GM21576 (cell line): ENCODE results near the gene G2E3.

ENCODE experiments used
- ATAC-seq: cut with Tn5 transposase; IDR thresholded peaks from one replicate; pipeline ENCODE4 v1.9.1; 2021; ENCODE audit warnings: mild to moderate bottlenecking, moderate library complexity; ENCODE audit not compliant: unreplicated experiment

The G2E3 gene

GRCh38 chr14:30648471-30648870 lies 89.5 kb downstream of the G2E3 start:
- peak; percentile 55 for ATAC-seq

- no peak for ATAC-seq
Measured at GRCh38 chr14:30651937-30652336, 93.0 kb downstream of the G2E3 start.

GRCh38 chr14:30655124-30655523 lies 96.2 kb downstream of the G2E3 start:
- ATAC-seq: no peak

GRCh38 chr14:30655658-30656057 lies 96.7 kb downstream of the G2E3 start:
- no peak for ATAC-seq

DNA sequence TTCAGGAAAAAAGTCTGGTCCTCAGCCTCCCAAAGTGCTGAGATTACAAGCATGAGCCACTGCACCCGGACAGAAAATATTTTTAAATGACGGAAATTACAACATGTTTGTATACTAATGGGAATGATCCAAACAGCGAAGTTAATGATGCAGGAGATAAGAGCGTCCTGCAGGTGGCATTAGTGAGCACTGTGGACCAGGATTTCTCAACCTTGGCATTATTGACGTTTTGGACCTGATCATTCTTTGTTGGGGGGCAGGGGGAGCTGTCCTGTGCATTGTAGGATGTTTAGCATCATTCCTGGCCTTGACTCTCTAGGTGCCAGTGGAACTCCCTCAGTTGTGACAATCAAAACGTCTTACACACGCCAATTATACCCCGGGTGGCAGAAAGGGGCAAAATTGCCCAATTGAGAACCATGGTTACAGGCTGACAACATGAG lies 97.3 kb downstream of the G2E3 start:
- no peak for ATAC-seq

DNA sequence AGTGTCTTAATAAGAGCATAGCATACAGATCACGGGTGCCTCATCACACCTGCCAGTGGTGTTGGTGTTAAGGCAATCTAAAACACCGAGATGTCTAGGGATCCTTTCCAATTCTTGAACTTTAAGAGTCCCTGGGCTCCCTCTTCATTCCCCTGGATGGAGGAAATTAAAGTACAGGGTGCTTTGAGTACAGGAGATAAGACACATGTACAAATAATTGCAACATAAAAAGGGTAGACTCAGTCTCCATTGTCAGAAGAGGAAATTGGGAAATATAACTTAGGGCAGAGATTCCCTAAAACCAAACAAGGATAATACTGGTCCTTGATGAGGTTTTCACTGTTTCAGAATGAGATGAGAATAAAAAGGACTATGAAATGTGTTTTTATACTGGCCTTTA lies 98.1 kb downstream of the G2E3 start:
- ATAC-seq: no peak

DNA sequence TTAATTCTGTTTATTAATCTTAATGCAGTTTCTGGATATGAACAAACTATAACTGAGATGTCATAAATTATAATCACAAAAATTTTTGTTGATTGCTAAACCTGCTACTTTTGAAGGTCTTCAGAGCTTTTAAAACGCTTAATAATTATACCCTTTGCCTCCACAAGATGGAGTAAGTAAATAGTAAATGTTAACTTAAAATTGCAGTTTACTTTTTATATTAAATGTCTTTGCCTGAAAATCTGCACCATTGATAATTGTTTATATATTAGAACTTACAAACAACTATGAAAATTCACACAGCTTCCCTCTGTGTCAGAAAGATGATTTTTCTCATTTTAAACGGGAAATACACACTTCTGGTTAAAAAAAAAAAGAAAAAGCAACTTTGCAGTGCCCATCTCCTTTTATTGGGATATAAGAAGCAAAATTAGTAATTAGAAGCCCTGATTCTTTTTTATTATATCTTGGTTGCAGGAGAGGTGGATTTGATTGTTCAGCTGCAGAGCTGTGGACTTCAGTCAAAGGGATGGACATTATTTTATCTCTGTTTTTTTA lies 98.7 kb downstream of the G2E3 start:
- no peak for ATAC-seq

DNA sequence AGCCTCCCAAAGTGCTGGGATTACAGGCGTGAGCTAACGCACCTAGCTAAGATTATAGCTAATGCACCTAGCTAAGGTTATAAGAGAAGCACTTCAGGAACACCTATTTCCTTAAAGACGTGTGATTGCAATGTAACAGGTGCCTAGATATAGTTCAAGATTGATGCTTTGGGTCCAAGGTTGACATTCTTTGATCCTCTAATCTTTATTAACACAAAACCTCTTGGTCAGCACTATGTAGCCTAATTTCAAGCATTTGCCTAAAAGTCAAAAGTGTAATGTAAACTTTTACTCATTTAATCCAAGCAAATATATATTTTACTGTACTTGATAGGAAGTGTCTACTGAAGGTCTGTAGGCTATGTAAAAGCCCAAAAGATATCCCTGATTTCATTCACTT lies 99.7 kb downstream of the G2E3 start:
- ATAC-seq: no peak

DNA sequence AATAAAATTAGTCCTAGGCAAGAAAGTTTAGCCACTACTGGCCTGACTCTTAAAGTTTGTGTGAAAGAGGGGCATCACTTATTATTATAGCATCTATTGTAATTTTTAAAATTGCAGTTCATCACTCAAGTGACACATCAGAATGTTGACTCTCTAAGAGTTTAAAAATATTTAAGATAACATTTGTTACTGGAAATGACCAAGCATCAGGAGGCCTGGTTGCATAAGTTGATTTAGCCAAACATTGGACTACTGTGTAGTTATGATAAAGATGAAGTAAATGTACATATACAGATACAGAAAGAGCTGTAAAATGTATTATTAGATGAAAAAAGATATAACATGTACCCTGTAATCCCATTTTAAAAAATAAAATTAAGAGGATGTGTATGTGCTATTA lies 110.6 kb downstream of the G2E3 start:
- ATAC-seq: no peak
